DND-41 (cell line): ENCODE data around the gene GPI.

Experiments used
- ATAC-seq: fragments of 200-7000 bp; cut with Tn5 transposase; 3 replicates; pipeline ENCODE4 v1.9.1; 2021; ENCODE audit warnings: low read depth; ENCODE audit not compliant: insufficient read depth
- DNase-seq: peaks from one replicate; pipeline ENCODE4 v3.0.0-alpha.2; 2020
- H2AFZ ChIP-seq: 2 replicates; pipeline ENCODE4 v1.6.0; 2012; ENCODE audit warnings: low read depth, low read length
- H3K27ac ChIP-seq: 2 replicates; pipeline ENCODE4 v1.5.1; 2012; ENCODE audit warnings: low read length, inconsistent platforms
- H3K27me3 ChIP-seq: fragments of 200-600 bp; sonication (generic); 2 replicates; pipeline ENCODE4 v1.6.0; 2012; ENCODE audit warnings: low read length, mild to moderate bottlenecking, inconsistent platforms; ENCODE audit not compliant: insufficient read depth, poor library complexity
- H3K36me3 ChIP-seq: 2 replicates; pipeline ENCODE4 v1.5.1; 2012; ENCODE audit warnings: low read length, inconsistent platforms; ENCODE audit not compliant: insufficient read depth
- H3K4me1 ChIP-seq: 2 replicates; pipeline ENCODE4 v1.5.1; 2012; ENCODE audit warnings: mild to moderate bottlenecking, low read length; ENCODE audit not compliant: insufficient read depth
- H3K4me2 ChIP-seq: 2 replicates; pipeline ENCODE4 v1.6.0; 2012; ENCODE audit warnings: mild to moderate bottlenecking, moderate library complexity, low read length, inconsistent platforms; ENCODE audit not compliant: insufficient read depth
- H3K4me3 ChIP-seq, 2 experiments: fragments of 200-600 bp in 1 of 2; shearing (Covaris generic) in 1 of 2; 2 replicates each; pipeline ENCODE4 v1.5.1; 2012 to 2016; ENCODE audit warnings: inconsistent platforms in 2 of 2, low read length in 2 of 2, mild to moderate bottlenecking in 2 of 2, low read depth in 1 of 2, moderate library complexity in 1 of 2
- H3K79me2 ChIP-seq: 2 replicates; pipeline ENCODE4 v1.6.0; 2012; ENCODE audit warnings: low read length, inconsistent platforms; ENCODE audit not compliant: insufficient read depth
- H3K9ac ChIP-seq: 2 replicates; pipeline ENCODE4 v1.6.0; 2012; ENCODE audit warnings: low read depth, mild to moderate bottlenecking, inconsistent platforms, low read length, moderate library complexity
- H3K9me3 ChIP-seq: 2 replicates; pipeline ENCODE4 v1.5.1; 2012; ENCODE audit warnings: low read length, moderate library complexity, mild to moderate bottlenecking, inconsistent platforms; ENCODE audit not compliant: insufficient read depth, severe bottlenecking
- H4K20me1 ChIP-seq: 2 replicates; pipeline ENCODE4 v1.6.0; 2012; ENCODE audit warnings: low read length; ENCODE audit not compliant: insufficient read depth
- EZH2 ChIP-seq: IDR thresholded peaks from 3 replicates; pipeline ENCODE4 v1.6.1; 2012; ENCODE audit warnings: borderline replicate concordance, low read depth, mild to moderate bottlenecking, moderate library complexity, low read length, inconsistent platforms; ENCODE audit not compliant: severe bottlenecking
- TF ChIP-seq, protein P1 (sequence below): IDR thresholded peaks from 2 replicates; pipeline ENCODE4 v1.5.1; 2012; ENCODE audit warnings: borderline replicate concordance, low read length, moderate library complexity, mild to moderate bottlenecking; ENCODE audit not compliant: poor library complexity, severe bottlenecking; ENCODE audit errors: extremely low read depth

GPI gene

DNA sequence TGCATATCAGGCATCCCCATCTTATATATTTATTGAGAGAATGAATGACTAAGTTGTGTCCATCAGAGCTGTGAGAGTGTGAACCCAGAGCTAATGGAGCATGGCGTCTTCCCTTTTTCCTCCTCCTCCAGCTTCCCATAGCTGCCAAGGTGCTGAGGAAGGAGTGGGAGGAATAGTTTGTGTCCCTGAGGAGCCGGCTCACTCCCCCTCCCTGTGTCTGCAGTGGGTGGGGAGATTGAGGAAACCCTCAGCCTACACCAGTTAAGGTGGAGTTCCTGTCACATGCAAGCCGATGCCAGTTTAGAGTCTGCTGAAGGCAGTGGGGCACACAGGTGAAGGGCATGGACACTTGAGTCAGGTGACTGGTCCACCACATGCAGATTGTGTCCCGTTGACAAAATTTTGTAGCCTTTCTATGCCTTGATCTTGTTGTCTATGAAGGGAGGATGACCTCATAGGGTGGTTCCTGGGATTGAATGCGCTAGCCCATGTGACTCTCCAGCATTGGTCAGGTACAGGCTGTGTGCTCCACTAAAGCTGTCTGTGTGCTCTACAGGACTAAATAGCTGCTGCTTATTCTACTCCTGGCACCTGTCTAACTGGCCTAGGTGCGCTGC lies 47.6 kb upstream of the GPI start:
- no peak for TF ChIP-seq EZH2
- TF ChIP-seq, protein P1, sequence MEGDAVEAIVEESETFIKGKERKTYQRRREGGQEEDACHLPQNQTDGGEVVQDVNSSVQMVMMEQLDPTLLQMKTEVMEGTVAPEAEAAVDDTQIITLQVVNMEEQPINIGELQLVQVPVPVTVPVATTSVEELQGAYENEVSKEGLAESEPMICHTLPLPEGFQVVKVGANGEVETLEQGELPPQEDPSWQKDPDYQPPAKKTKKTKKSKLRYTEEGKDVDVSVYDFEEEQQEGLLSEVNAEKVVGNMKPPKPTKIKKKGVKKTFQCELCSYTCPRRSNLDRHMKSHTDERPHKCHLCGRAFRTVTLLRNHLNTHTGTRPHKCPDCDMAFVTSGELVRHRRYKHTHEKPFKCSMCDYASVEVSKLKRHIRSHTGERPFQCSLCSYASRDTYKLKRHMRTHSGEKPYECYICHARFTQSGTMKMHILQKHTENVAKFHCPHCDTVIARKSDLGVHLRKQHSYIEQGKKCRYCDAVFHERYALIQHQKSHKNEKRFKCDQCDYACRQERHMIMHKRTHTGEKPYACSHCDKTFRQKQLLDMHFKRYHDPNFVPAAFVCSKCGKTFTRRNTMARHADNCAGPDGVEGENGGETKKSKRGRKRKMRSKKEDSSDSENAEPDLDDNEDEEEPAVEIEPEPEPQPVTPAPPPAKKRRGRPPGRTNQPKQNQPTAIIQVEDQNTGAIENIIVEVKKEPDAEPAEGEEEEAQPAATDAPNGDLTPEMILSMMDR, result no peak
- DNase-seq (no peak), ATAC-seq (no peak)
- Histone ChIP-seq H3K27ac (no peak overlapping the region), H3K9ac (no peak overlapping the region), H2AFZ (no peak overlapping the region), H3K4me3 (no peak overlapping the region), H3K27me3 (no peaks in the 10 kb centered on the region), H3K4me1 (no peaks in the 10 kb centered on the region), H4K20me1 (peaks cover 5% of the 10 kb centered on the region; the same call in 1 of the 2 replicates), H3K4me2 (no peak overlapping the region), H3K36me3 (peaks cover 4% of the 10 kb centered on the region), H3K9me3 (no peaks in the 10 kb centered on the region), H3K79me2 (no peaks in the 10 kb centered on the region)

DNA sequence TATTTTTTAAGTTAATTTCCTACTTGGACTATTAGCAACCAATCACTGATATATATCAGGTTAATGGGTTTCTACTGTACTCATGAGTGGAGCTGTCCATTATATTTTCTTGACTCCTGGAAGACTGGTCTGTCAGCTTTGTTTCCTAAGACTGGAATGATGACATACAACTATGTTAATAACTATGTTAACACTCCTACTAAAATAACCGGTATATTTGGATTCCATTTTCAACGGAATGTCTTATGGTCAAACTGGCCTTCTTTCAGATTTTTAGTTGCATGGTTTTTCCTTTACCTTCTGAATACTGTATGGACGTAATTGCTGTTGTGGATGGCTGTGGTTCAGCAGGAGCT lies 45.8 kb upstream of the GPI start:
- no peak overlapping the region for H2AFZ ChIP-seq
- H3K9ac ChIP-seq, result no peak overlapping the region
- peaks cover 11% of the 10 kb centered on the region for H3K36me3 ChIP-seq
- H3K27ac ChIP-seq, result no peak overlapping the region
- ATAC-seq, result no peak
- H3K4me1 ChIP-seq, result no peaks in the 10 kb centered on the region
- H3K4me3 ChIP-seq, result no peak overlapping the region
- no peak for TF ChIP-seq EZH2
- TF ChIP-seq, protein P1, result no peak
- no peaks in the 10 kb centered on the region for H3K79me2 ChIP-seq
- no peaks in the 10 kb centered on the region for H3K9me3 ChIP-seq
- H4K20me1 ChIP-seq, result peaks cover 5% of the 10 kb centered on the region; the same call in 1 of the 2 replicates
- H3K4me2 ChIP-seq, result no peak overlapping the region
- no peak for DNase-seq
- H3K27me3 ChIP-seq, result no peaks in the 10 kb centered on the region

DNA sequence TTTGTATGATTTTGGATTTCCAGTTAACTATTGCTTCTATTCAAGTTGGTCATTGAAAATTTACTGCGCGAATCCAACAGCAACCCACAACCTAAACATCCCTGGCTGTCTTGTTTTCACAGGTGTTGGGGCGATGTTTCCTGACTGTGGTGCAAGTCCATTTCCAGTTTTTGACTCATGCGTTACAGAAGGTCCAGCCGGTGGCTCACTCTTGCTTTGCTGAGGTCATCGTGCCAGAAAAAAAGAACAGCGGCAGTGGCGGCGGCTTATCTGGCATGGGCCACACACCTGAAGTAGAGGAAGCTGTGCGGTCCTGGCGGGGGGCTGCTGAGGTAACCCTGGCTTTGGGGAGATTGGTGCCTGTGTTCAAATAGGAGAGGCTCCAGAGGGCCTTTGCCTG lies 45.2 kb upstream of the GPI start:
- ATAC-seq, result no peak
- TF ChIP-seq EZH2, result no peak
- TF ChIP-seq, protein P1, result no peak
- no peak overlapping the region for H2AFZ ChIP-seq

DNA sequence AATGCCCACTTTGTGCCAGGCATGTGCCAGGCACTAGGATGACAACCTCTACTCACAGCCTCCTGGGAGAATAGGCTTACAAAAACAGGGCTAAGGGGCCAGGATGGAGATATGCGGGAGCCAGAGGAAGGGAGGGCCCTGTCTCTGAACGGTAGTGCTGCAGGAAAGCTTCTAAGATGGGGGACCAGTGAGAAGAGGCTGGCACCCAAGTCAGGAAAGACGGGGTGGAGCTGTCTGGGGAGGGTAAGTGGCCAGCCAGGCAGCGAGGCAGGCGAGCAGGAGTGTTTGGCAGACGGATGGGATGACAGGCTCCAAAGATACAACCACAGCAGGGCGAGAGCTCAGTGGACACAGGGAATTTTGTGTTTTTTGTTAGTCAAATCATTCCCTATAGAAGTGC lies 44.7 kb upstream of the GPI start:
- DNase-seq, result no peak
- H3K27ac ChIP-seq, result no peak overlapping the region

More for the DNA sequence above, 45.2 kb upstream of the GPI start:
- Histone ChIP-seq H3K4me2 (no peak overlapping the region), H3K9ac (no peak overlapping the region), H3K27ac (no peak overlapping the region), H3K79me2 (no peaks in the 10 kb centered on the region), H3K27me3 (no peaks in the 10 kb centered on the region), H3K4me1 (no peaks in the 10 kb centered on the region), H4K20me1 (peaks cover 5% of the 10 kb centered on the region; the same call in 1 of the 2 replicates), H3K4me3 (no peak overlapping the region), H3K36me3 (peaks cover 11% of the 10 kb centered on the region), H3K9me3 (no peaks in the 10 kb centered on the region)
- no peak for DNase-seq

More for the DNA sequence above, 44.7 kb upstream of the GPI start:
- Histone ChIP-seq H3K9me3 (no peaks in the 10 kb centered on the region), H3K9ac (no peak overlapping the region), H3K79me2 (no peaks in the 10 kb centered on the region), H2AFZ (no peak overlapping the region), H3K27me3 (no peaks in the 10 kb centered on the region), H3K4me2 (no peak overlapping the region), H3K4me1 (no peaks in the 10 kb centered on the region), H3K36me3 (peaks cover 11% of the 10 kb centered on the region), H4K20me1 (peaks cover 5% of the 10 kb centered on the region; the same call in 1 of the 2 replicates), H3K4me3 (no peak overlapping the region)
- no peak for ATAC-seq
- TF ChIP-seq, protein P1, result no peak
- TF ChIP-seq EZH2, result no peak
